Smooth muscle cell (in vitro differentiated cells): ENCODE measurements around the gene SEZ6L. TPM values are rescaled to one million over a fixed set of nuclear protein-coding genes. Genes with fewer than 3 reads are reported as not detected.

Source experiments
- DNase-seq: peaks from one replicate; lab custom pipeline; 2025; ENCODE audit not compliant: unreplicated experiment; lab: John Stamatoyannopoulos, UW
- H2AFZ ChIP-seq: fragments of 200-600 bp; sonication (generic); 2 replicates; pipeline ENCODE4 v1.6.0; 2016; ENCODE audit warnings: antibody characterized with exemption, low read depth, mild to moderate bottlenecking
- H3F3A ChIP-seq: fragments of 200-600 bp; sonication (generic); 2 replicates; pipeline ENCODE4 v1.6.0; 2017; ENCODE audit warnings: antibody characterized with exemption, low read depth
- H3K27ac ChIP-seq: fragments of 200-600 bp; sonication (generic); 2 replicates; pipeline ENCODE4 v1.5.1; 2016; ENCODE audit warnings: low read depth, mild to moderate bottlenecking
- H3K27me3 ChIP-seq: fragments of 200-600 bp; sonication (generic); 2 replicates; pipeline ENCODE4 v1.6.1; 2016; ENCODE audit warnings: low read depth, mild to moderate bottlenecking
- H3K36me3 ChIP-seq: fragments of 200-600 bp; sonication (generic); 2 replicates; pipeline ENCODE4 v1.5.1; 2016; ENCODE audit warnings: low read depth
- H3K4me1 ChIP-seq: fragments of 200-600 bp; sonication (generic); 2 replicates; pipeline ENCODE4 v1.5.1; 2016; ENCODE audit warnings: low read depth
- H3K4me2 ChIP-seq: fragments of 200-600 bp; sonication (generic); 2 replicates; pipeline ENCODE4 v1.6.0; 2016; ENCODE audit warnings: mild to moderate bottlenecking
- H3K4me3 ChIP-seq: fragments of 200-600 bp; sonication (generic); 2 replicates; pipeline ENCODE4 v1.5.1; 2016; ENCODE audit warnings: mild to moderate bottlenecking
- H3K79me2 ChIP-seq: fragments of 200-600 bp; sonication (generic); 2 replicates; pipeline ENCODE4 v1.6.0; 2016; ENCODE audit warnings: low read depth, mild to moderate bottlenecking
- H3K9ac ChIP-seq: fragments of 200-600 bp; sonication (generic); 2 replicates; pipeline ENCODE4 v1.6.0; 2016; ENCODE audit warnings: low read depth
- H3K9me3 ChIP-seq: fragments of 200-600 bp; sonication (generic); replicated peaks from 2 replicates; pipeline ENCODE4 v1.5.1; 2016; ENCODE audit warnings: low read depth
- H4K20me1 ChIP-seq: fragments of 200-600 bp; sonication (generic); 2 replicates; pipeline ENCODE4 v1.6.0; 2016; ENCODE audit warnings: low read depth
- CTCF ChIP-seq: fragments of 200-600 bp; sonication (generic); IDR thresholded peaks from 2 replicates; pipeline ENCODE4 v1.5.1; 2017; ENCODE audit warnings: borderline replicate concordance, mild to moderate bottlenecking, antibody characterized with exemption; ENCODE audit not compliant: insufficient read depth, poor library complexity, severe bottlenecking
- WGBS: methylation state at CpG from one replicate; pipeline ENCODE4 v1.1.7; 2016; ENCODE audit warnings: low lambda C conversion rate; 5-methylcytosine and 5-hydroxymethylcytosine counted together
- polyA plus RNA-seq: library from polyadenylated mRNA; unstranded; fragments of >200 nt; fragmentation: Nextera tagmentation; extraction: Ambion mirVana; gene quantifications from 2 replicates; pipeline ENCODE4 v1.2.1, GENCODE V29; 2016
- total RNA-seq: library from RNA; depleted of rRNA; stranded (reverse); fragments of >200 nt; gene quantifications from 2 replicates; pipeline ENCODE4 v1.2.3, GENCODE V29; 2014

SEZ6L gene
- total and polyA plus RNA-seq, 2 experiments from 2014 or later: 2.1 TPM

- 13% methylated on average over 14 of the region's 14 CpGs for WGBS
- TF ChIP-seq CTCF: no peak
- peaks cover 5% of the 10 kb centered on the region for H3K4me1 ChIP-seq
- no peak overlapping the region for H3K9ac ChIP-seq
- H3K27me3 ChIP-seq: peaks cover 47% of the 10 kb centered on the region
- no peaks in the 10 kb centered on the region for H3K9me3 ChIP-seq
- H3K36me3 ChIP-seq: no peaks in the 10 kb centered on the region
- H3K4me2 ChIP-seq: peak overlapping the region; percentile 15
- H3K79me2 ChIP-seq: no peaks in the 10 kb centered on the region
- H4K20me1 ChIP-seq: peaks cover 2% of the 10 kb centered on the region
- H3K27ac ChIP-seq: no peak overlapping the region
- no peak overlapping the region for H2AFZ ChIP-seq
- H3F3A ChIP-seq: no peaks in the 10 kb centered on the region
- H3K4me3 ChIP-seq: no peak overlapping the region
- no peak for DNase-seq
These were observed 1.7 kb downstream of the SEZ6L start for GRCh38 chr22:26170795-26171580.

DNA sequence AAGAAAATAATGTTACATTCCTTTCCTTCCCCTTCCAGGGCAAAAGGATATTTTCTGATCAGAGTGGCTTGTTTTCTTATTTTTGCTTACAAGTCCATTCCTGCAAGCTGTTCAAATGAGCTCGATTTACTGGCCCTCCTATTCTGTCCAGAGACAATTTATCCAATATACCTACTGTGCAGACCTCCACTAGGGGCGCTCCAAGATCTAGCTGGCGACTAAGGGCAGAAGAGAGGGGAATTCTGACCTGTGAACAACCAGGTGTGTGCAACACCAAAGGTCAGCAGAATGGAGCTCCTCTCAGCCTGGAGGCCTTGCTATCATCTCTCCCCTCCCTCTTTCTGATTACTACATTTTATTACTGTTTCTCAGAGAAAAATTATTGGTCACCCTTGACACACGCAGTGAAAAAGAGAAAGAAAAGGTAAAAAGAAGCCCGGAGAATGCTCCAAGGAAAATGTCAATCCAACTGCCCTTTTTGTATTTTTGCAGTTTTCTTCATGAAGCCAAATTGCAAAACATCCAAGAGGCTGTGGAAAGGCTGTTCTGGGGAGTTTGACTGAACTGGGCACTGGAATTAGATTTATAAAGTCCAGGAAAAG lies 3.2 kb downstream of the SEZ6L start:
- H3K79me2 ChIP-seq: no peaks in the 10 kb centered on the region
- peaks cover 5% of the 10 kb centered on the region for H3K4me1 ChIP-seq
- H2AFZ ChIP-seq: no peak overlapping the region
- no peak overlapping the region for H3K9ac ChIP-seq
- no peaks in the 10 kb centered on the region for H3F3A ChIP-seq
- WGBS: 49% methylated on average over 5 of the region's 5 CpGs
- no peak overlapping the region for H3K27ac ChIP-seq
- peak; percentile 65 for TF ChIP-seq CTCF
- H4K20me1 ChIP-seq: peaks cover 2% of the 10 kb centered on the region
- no peaks in the 10 kb centered on the region for H3K36me3 ChIP-seq
- DNase-seq: no peak
- peaks cover 40% of the 10 kb centered on the region for H3K27me3 ChIP-seq
- no peaks in the 10 kb centered on the region for H3K9me3 ChIP-seq
- no peak overlapping the region for H3K4me3 ChIP-seq
- no peak overlapping the region for H3K4me2 ChIP-seq

GRCh38 chr22:26174280-26174679 lies 5.0 kb downstream of the SEZ6L start:
- WGBS: 28% methylated on average over 12 of the region's 12 CpGs
- Histone ChIP-seq H3K27me3 (peaks cover 24% of the 10 kb centered on the region), H4K20me1 (peaks cover 2% of the 10 kb centered on the region), H3K27ac (no peak overlapping the region), H3K36me3 (no peaks in the 10 kb centered on the region), H3K4me2 (no peak overlapping the region), H3K9ac (no peak overlapping the region), H3K79me2 (no peaks in the 10 kb centered on the region), H3F3A (no peaks in the 10 kb centered on the region), H3K9me3 (no peaks in the 10 kb centered on the region), H2AFZ (no peak overlapping the region), H3K4me3 (no peak overlapping the region), H3K4me1 (peaks cover 5% of the 10 kb centered on the region)
- TF ChIP-seq CTCF: no peak
- DNase-seq: no peak
